GM12878 (cell line): ENCODE results near the gene RRP12. TPM values are rescaled to one million over a fixed set of nuclear protein-coding genes. Genes with fewer than 3 reads are reported as not detected.

ENCODE experiments used
- ATAC-seq: fragments of 200-7000 bp; cut with Tn5 transposase; 3 replicates; pipeline ENCODE4 v1.9.1; 2020; ENCODE audit warnings: mild to moderate bottlenecking, moderate library complexity
- BruUV-seq: library from RNA; stranded (reverse); fragments of 400-500 nt; replicated peaks from 2 replicates; lab custom pipeline; 2021; lab: Mats Ljungman, UMichigan
- CTCF ChIA-PET: fragments of 300-600 bp; sonication (Branson Sonifier 250); formaldehyde crosslinking; extraction: SDS; loops from one replicate; lab custom pipeline; 2021; ENCODE audit warnings: inconsistent platforms; lab: Yijun Ruan, JAX
- POLR2A ChIA-PET: fragments of 350-600 bp; formaldehyde crosslinking; extraction: SDS; loops from one replicate; lab custom pipeline; 2021; ENCODE audit warnings: inconsistent platforms; lab: Charles Lee
- RAD21 ChIA-PET: fragments of 300-600 bp; sonication (Branson Sonifier 250); formaldehyde crosslinking; loops from one replicate; lab custom pipeline; 2023; ENCODE audit warnings: antibody characterized with exemption; ENCODE audit not compliant: unreplicated experiment; lab: Charles Lee
- SMC1A ChIA-PET: fragments of 300-600 bp; sonication (Branson Sonifier 250); formaldehyde crosslinking; loops from one replicate; lab custom pipeline; 2023; ENCODE audit not compliant: unreplicated experiment, uncharacterized antibody; lab: Charles Lee
- DNase-seq: peaks from one replicate; pipeline ENCODE4 v3.0.0-alpha.2; 2011; ENCODE audit warnings: low read depth, low spot score
- FAIRE-seq: peaks from 3 replicates; lab custom pipeline; 2011; peaks lifted over from hg19 to GRCh38; lab: Jason Lieb, UNC
- H2AFZ ChIP-seq: 2 replicates; pipeline ENCODE4 v1.6.0; 2011; ENCODE audit warnings: low read depth, low read length, control low read depth; ENCODE audit not compliant: control insufficient read depth
- H3K27ac ChIP-seq: 2 replicates; pipeline ENCODE4 v1.5.1; 2011; ENCODE audit warnings: control low read depth; ENCODE audit not compliant: control insufficient read depth, insufficient read depth
- H3K27me3 ChIP-seq, 2 experiments: replicated peaks in 1 of 2; 2 replicates each; pipeline versions ENCODE4 v1.6.0 to v1.6.1; 2011; ENCODE audit warnings: low read length in 1 of 2; ENCODE audit not compliant: control insufficient read depth in 2 of 2, insufficient read depth in 2 of 2
- H3K36me3 ChIP-seq, 2 experiments: 2 replicates each; pipeline ENCODE4 v1.5.1; 2011; ENCODE audit warnings: low read length in 1 of 2; ENCODE audit not compliant: control insufficient read depth in 2 of 2, insufficient read depth in 2 of 2
- H3K4me1 ChIP-seq: 2 replicates; pipeline ENCODE4 v1.6.1; 2011; ENCODE audit warnings: mild to moderate bottlenecking, low read length, moderate library complexity, mixed read lengths; ENCODE audit not compliant: control insufficient read depth, insufficient read depth
- H3K4me2 ChIP-seq: 2 replicates; pipeline ENCODE4 v1.6.0; 2011; ENCODE audit warnings: control low read depth; ENCODE audit not compliant: control insufficient read depth, insufficient read depth
- H3K4me3 ChIP-seq: fragments of 200-600 bp; sonication (generic); 2 replicates; pipeline ENCODE4 v1.5.1; 2016
- H3K79me2 ChIP-seq: 2 replicates; pipeline ENCODE4 v1.6.0; 2011; ENCODE audit warnings: low read length; ENCODE audit not compliant: control insufficient read depth, insufficient read depth
- H3K9ac ChIP-seq: 2 replicates; pipeline ENCODE4 v1.8.0; 2011; ENCODE audit warnings: low read length, control low read depth, mixed read lengths; ENCODE audit not compliant: control insufficient read depth, insufficient read depth
- H3K9me3 ChIP-seq: replicated peaks from 3 replicates; pipeline ENCODE4 v1.5.1; 2011; ENCODE audit warnings: mild to moderate bottlenecking, low read length; ENCODE audit not compliant: control insufficient read depth, insufficient read depth
- H4K20me1 ChIP-seq: 2 replicates; pipeline ENCODE4 v1.6.0; 2011; ENCODE audit not compliant: control insufficient read depth, insufficient read depth
- ATF2 ChIP-seq: IDR thresholded peaks from 2 replicates; pipeline ENCODE4 v1.6.1; 2012; ENCODE audit warnings: low read length, inconsistent platforms
- ATF3 ChIP-seq: IDR thresholded peaks from 2 replicates; pipeline ENCODE4 v1.6.1; 2011; ENCODE audit warnings: low read depth, mild to moderate bottlenecking, low read length, moderate library complexity, borderline replicate concordance; ENCODE audit errors: extremely low read depth
- CREB1 ChIP-seq: IDR thresholded peaks from 2 replicates; pipeline ENCODE4 v1.6.1; 2012; ENCODE audit warnings: low read depth, mild to moderate bottlenecking, inconsistent platforms
- CUX1 ChIP-seq: IDR thresholded peaks from 2 replicates; pipeline ENCODE4 v1.6.1; 2012; ENCODE audit warnings: improper control_type of control experiment, low read depth, low read length; ENCODE audit not compliant: insufficient replicate concordance
- EGR1 ChIP-seq, 2 experiments: IDR thresholded peaks; 1 replicate in 1 of 2; 2 replicates in 1 of 2; pipeline ENCODE4 v1.6.1; 2011 to 2012; ENCODE audit warnings: low read depth in 2 of 2, low read length in 2 of 2, borderline replicate concordance in 1 of 2, mild to moderate bottlenecking in 1 of 2, moderate library complexity in 1 of 2
- EZH2 ChIP-seq: IDR thresholded peaks from 2 replicates; pipeline ENCODE4 v1.6.1; 2012; ENCODE audit warnings: low read depth, mild to moderate bottlenecking, control low read depth, inconsistent platforms, low read length, borderline replicate concordance; ENCODE audit not compliant: control insufficient read depth
- GATAD2B ChIP-seq: fragments of 450-650 bp; conservative IDR thresholded peaks from 2 replicates; pipeline ENCODE4 v1.6.1; 2017; ENCODE audit warnings: low read depth, mild to moderate bottlenecking, moderate library complexity
- MYB ChIP-seq: fragments of 150-350 bp; IDR thresholded peaks from 2 replicates; pipeline ENCODE4 v1.6.1; 2014; ENCODE audit warnings: mild to moderate bottlenecking, low read depth, low read length, borderline replicate concordance
- NRF1 ChIP-seq: conservative IDR thresholded peaks from 2 replicates; pipeline ENCODE4 v1.6.1; 2011; ENCODE audit warnings: mild to moderate bottlenecking, low read depth, low read length, improper control_type of control experiment
- PAX5 ChIP-seq: IDR thresholded peaks from 2 replicates; pipeline ENCODE4 v1.6.1; 2011; ENCODE audit warnings: low read depth, low read length, borderline replicate concordance
- PAX8 ChIP-seq: fragments of 450-650 bp; IDR thresholded peaks from 2 replicates; pipeline ENCODE4 v1.6.1; 2017; ENCODE audit warnings: mild to moderate bottlenecking, moderate library complexity
- PML ChIP-seq: IDR thresholded peaks from 2 replicates; pipeline ENCODE4 v1.6.1; 2012; ENCODE audit warnings: low read length, inconsistent platforms
- RBBP5 ChIP-seq: fragments of 200-600 bp; sonication (generic); conservative IDR thresholded peaks from 2 replicates; pipeline ENCODE4 v1.6.1; 2016
- SREBF2 ChIP-seq: IDR thresholded peaks from 2 replicates; pipeline ENCODE4 v1.6.1; 2012; ENCODE audit warnings: mild to moderate bottlenecking, low read length
- TBL1XR1 ChIP-seq: IDR thresholded peaks from 2 replicates; pipeline ENCODE4 v1.6.1; 2012; ENCODE audit warnings: low read depth, low read length, improper control_type of control experiment
- ZNF207 ChIP-seq: fragments of 450-650 bp; IDR thresholded peaks from 2 replicates; pipeline ENCODE4 v1.6.1; 2014; ENCODE audit warnings: antibody characterized with exemption, mild to moderate bottlenecking, borderline replicate concordance
- ZNF384 ChIP-seq: IDR thresholded peaks from 2 replicates; pipeline ENCODE4 v1.6.1; 2012; ENCODE audit warnings: low read depth, mild to moderate bottlenecking, low read length, improper control_type of control experiment, borderline replicate concordance
- ZSCAN29 ChIP-seq: fragments of 450-650 bp; IDR thresholded peaks from 2 replicates; pipeline ENCODE4 v1.6.1; 2017; ENCODE audit warnings: mild to moderate bottlenecking, moderate library complexity
- WGBS: methylation state at CpG from one replicate; pipeline ENCODE4 v1.1.6; 2016; ENCODE audit warnings: low lambda C conversion rate; ENCODE audit not compliant: insufficient replicate concordance, insufficient coverage; ENCODE audit errors: missing lambda C conversion rate; 5-methylcytosine and 5-hydroxymethylcytosine counted together
- in situ Hi-C: fragments of 300-500 bp; cut with MboI; formaldehyde crosslinking; loops from 9 replicates; pipeline ENCODE4 v1.14.3; 2018; ENCODE audit warnings: mixed read lengths
- intact Hi-C: fragments of 100-400 bp; cut with micrococcal nuclease; formaldehyde crosslinking; loops from one replicate; pipeline ENCODE4 v1.14.2; 2022; ENCODE audit not compliant: unreplicated experiment
- polyA plus RNA-seq, 11 experiments: library from polyadenylated mRNA; depleted of rRNA in 4 of 11; unstranded in 6 of 11; stranded (reverse) in 5 of 11; fragments of >200 nt; fragmentation: Nextera tagmentation in 4 of 11; fragmentation: Illumina TruSeq in 1 of 11; extraction: Ambion mirVana in 4 of 11; extraction: Trizol in 1 of 11; gene quantifications; 1 replicate in 1 of 11; 2 replicates in 10 of 11; pipeline versions ENCODE4 v1.2.1 to v1.2.3, GENCODE V29; 2011 to 2016; ENCODE audit warnings: inconsistent platforms in 2 of 11, missing spikeins in 2 of 11, low read depth in 1 of 11
- total RNA-seq, 4 experiments: library from RNA; depleted of rRNA in 3 of 4; stranded (reverse); fragments of >200 nt in 3 of 4; fragmentation: Illumina TruSeq in 1 of 4; extraction: Trizol in 1 of 4; gene quantifications; 2 replicates each; pipeline versions ENCODE4 v1.2.1 to v1.2.3, GENCODE V29; 2013 to 2021

The RRP12 gene
- total and polyA plus RNA-seq, 10 of the 15 experiments (the other 5 are each of a cell fraction or from before 2014, with no cell fraction given) = 5.3 to 48.7 (median 16.8) TPM

- Histone ChIP-seq H3K4me1 (no peaks in the 10 kb centered on the region), H3K9ac (no peak overlapping the region), H3K27ac (no peak overlapping the region), H3K79me2 (no peaks in the 10 kb centered on the region), H3K9me3 (no peaks in the 10 kb centered on the region), H3K27me3 (no peaks in the 10 kb centered on the region), H3K4me2 (no peak overlapping the region), H3K36me3 (peaks cover 6 to 26% of the 10 kb centered on the region in 2 experiments), H4K20me1 (no peaks in the 10 kb centered on the region), H3K4me3 (no peak overlapping the region), H2AFZ (no peak overlapping the region)
- CTCF ChIA-PET = no interaction called here
- in situ Hi-C loops (no loop called here), intact Hi-C loops (no loop called here)
- WGBS = 87% methylated on average over 7 of the region's 7 CpGs
- TF ChIP-seq ATF3 (no peak), ATF2 (no peak), EZH2 (no peak), NRF1 (no peak), TBL1XR1 (no peak), CUX1 (no peak), PAX8 (no peak), ZNF207 (no peak), GATAD2B (no peak), ZNF384 (no peak), MYB (no peak), PAX5 (no peak), CREB1 (no peak), ZSCAN29 (no peak), PML (no peak), SREBF2 (no peak), RBBP5 (no peak), EGR1 (IDR thresholded peaks at IDR 0.05; ENCODE audit: borderline replicate concordance in 1 of 2, low read depth in 2 of 2, low read length in 2 of 2) (no peak)
- ATAC-seq (no peak), FAIRE-seq (no peak), DNase-seq (no peak)
- SMC1A ChIA-PET = interaction anchor here (0.8 kb wide), 1 partner anchor 14 kb away, joined by 3 read pairs; no protein-coding TSS in a partner anchor
- BruUV-seq = no TSS peak
- RAD21 ChIA-PET = no interaction called here
- POLR2A ChIA-PET = no interaction called here
Measured at GRCh38 chr10:97385565-97385964, 15.6 kb downstream of the RRP12 start.
